Naive thymus-derived CD4-positive, alpha-beta T cell (primary cell): ENCODE data around the gene CELSR2. TPM values are rescaled to one million over a fixed set of nuclear protein-coding genes. Genes with fewer than 3 reads are reported as not detected.

Experiments
- ATAC-seq: fragments of 150-1000 bp; cut with Tn5 transposase; 2 replicates; pipeline ENCODE4 v1.10.0; 2021; ENCODE audit warnings: mild to moderate bottlenecking, moderate library complexity
- CTCF ChIA-PET: fragments of 350-600 bp; sonication (Branson Sonifier 250); formaldehyde crosslinking; loops from one replicate; lab custom pipeline; 2021; ENCODE audit warnings: antibody characterized with exemption; lab: Charles Lee
- POLR2A ChIA-PET: fragments of 350-600 bp; sonication (Branson Sonifier 250); formaldehyde crosslinking; loops from one replicate; lab custom pipeline; 2021; ENCODE audit warnings: antibody characterized with exemption, inconsistent platforms; lab: Charles Lee
- DNase-seq, 9 donors: peaks; one replicate each; pipeline versions ENCODE4 v3.0.0 to v3.0.0-alpha.2; 2020 to 2022; ENCODE audit warnings: mixed read lengths in 1 of 9
- H3K27ac ChIP-seq: one replicate; pipeline ENCODE4 v1.7.0; 2013; ENCODE audit warnings: mild to moderate bottlenecking, low read depth, low read length, moderate library complexity
- H3K27me3 ChIP-seq, 2 donors: one replicate each; pipeline ENCODE4 v1.7.0; 2013; ENCODE audit warnings: low read length in 2 of 2, mild to moderate bottlenecking in 2 of 2, moderate library complexity in 2 of 2; ENCODE audit not compliant: control insufficient read depth in 2 of 2, insufficient read depth in 2 of 2
- H3K36me3 ChIP-seq, 3 experiments: 1 replicate in 2 of 3; 2 replicates in 1 of 3; pipeline ENCODE4 v1.7.0; 2013; ENCODE audit warnings: low read length in 3 of 3, mild to moderate bottlenecking in 3 of 3, moderate library complexity in 1 of 3; ENCODE audit not compliant: insufficient read depth in 3 of 3, control insufficient read depth in 2 of 3
- H3K4me1 ChIP-seq, 2 donors: one replicate each; pipeline ENCODE4 v1.7.0; 2013; ENCODE audit warnings: low read length in 2 of 2, mild to moderate bottlenecking in 2 of 2, moderate library complexity in 1 of 2; ENCODE audit not compliant: control insufficient read depth in 2 of 2, insufficient read depth in 2 of 2
- H3K4me3 ChIP-seq: 2 replicates; pipeline ENCODE4 v1.7.0; 2013; ENCODE audit warnings: mild to moderate bottlenecking, low read length
- H3K9me3 ChIP-seq, 3 experiments: 1 replicate in 2 of 3; 2 replicates in 1 of 3; pipeline ENCODE4 v1.7.0; 2013; ENCODE audit warnings: low read length in 3 of 3; ENCODE audit not compliant: control insufficient read depth in 2 of 3
- H3K27ac Mint-ChIP-seq, 9 donors: one replicate each; pipeline ENCODE4 v1.8.0; 2020 to 2022; ENCODE audit warnings: mixed read lengths in 9 of 9, mild to moderate bottlenecking in 8 of 9, moderate library complexity in 5 of 9, inconsistent platforms in 2 of 9
- H3K27me3 Mint-ChIP-seq, 5 donors: one replicate each; pipeline ENCODE4 v1.8.0; 2021 to 2022; ENCODE audit warnings: mixed read lengths in 5 of 5, mild to moderate bottlenecking in 1 of 5
- H3K36me3 Mint-ChIP-seq, 5 donors: one replicate each; pipeline ENCODE4 v1.8.0; 2020 to 2022; ENCODE audit warnings: mixed read lengths in 5 of 5, mild to moderate bottlenecking in 3 of 5, inconsistent platforms in 1 of 5
- H3K4me1 Mint-ChIP-seq, 7 donors: one replicate each; pipeline ENCODE4 v1.8.0; 2020 to 2022; ENCODE audit warnings: mixed read lengths in 7 of 7, mild to moderate bottlenecking in 3 of 7, inconsistent platforms in 1 of 7
- H3K4me3 Mint-ChIP-seq, 10 donors: one replicate each; pipeline ENCODE4 v1.8.0; 2020 to 2022; ENCODE audit warnings: mild to moderate bottlenecking in 10 of 10, mixed read lengths in 10 of 10, moderate library complexity in 6 of 10, inconsistent platforms in 2 of 10
- H3K9me3 Mint-ChIP-seq, 11 donors: one replicate each; pipeline ENCODE4 v1.8.0; 2020 to 2022; ENCODE audit warnings: mixed read lengths in 11 of 11, mild to moderate bottlenecking in 4 of 11, inconsistent platforms in 1 of 11, moderate library complexity in 1 of 11
- intact Hi-C, 2 donors: fragments of 100-400 bp; cut with micrococcal nuclease; formaldehyde crosslinking; loops; one replicate each; pipeline ENCODE4 v1.15.1; 2023
- polyA plus RNA-seq, 2 donors: library from polyadenylated mRNA; unstranded; fragments of 300-500 nt; fragmentation: Illumina TruSeq; gene quantifications; one replicate each; pipeline ENCODE4 v1.2.3, GENCODE V29; 2021
- total RNA-seq, 6 experiments: library from RNA in 5 of 6; stranded (reverse) in 5 of 6; gene quantifications; 1 replicate in 5 of 6; 2 replicates in 1 of 6; pipeline ENCODE4 v1.2.3 and lab custom pipeline; 2021 to 2026

CELSR2 gene
- total and polyA plus RNA-seq, 7 experiments from 2014 or later = 0.17 to 6.4 (median 3.1) TPM

DNA sequence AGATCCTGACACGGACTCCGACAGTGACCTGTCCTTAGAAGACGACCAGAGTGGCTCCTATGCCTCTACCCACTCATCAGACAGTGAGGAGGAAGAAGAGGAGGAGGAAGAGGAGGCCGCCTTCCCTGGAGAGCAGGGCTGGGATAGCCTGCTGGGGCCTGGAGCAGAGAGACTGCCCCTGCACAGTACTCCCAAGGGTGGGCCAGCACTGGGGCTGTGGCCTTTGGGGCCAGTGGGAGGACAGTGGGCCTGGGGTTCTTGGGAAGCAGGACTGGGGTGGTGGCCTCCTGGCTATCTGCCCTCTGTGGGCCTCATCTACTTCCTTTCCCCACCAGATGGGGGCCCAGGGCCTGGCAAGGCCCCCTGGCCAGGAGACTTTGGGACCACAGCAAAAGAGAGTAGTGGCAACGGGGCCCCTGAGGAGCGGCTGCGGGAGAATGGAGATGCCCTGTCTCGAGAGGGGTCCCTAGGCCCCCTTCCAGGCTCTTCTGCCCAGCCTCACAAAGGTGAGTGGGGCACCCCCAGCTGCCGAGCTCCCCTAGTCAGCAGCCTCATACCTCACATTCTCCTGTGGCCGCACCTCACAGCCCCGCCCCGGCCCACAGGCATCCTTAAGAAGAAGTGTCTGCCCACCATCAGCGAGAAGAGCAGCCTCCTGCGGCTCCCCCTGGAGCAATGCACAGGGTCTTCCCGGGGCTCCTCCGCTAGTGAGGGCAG, 23.6 kb downstream of the CELSR2 start:
- H3K4me3 ChIP-seq = no peak overlapping the region
- no peak overlapping the region for H3K27ac ChIP-seq
- CTCF ChIA-PET = interaction anchor here (0.7 kb wide), 1 partner anchor 262 kb away, joined by 3 read pairs; no protein-coding TSS in a partner anchor
- H3K9me3 ChIP-seq = no peaks in the 10 kb centered on the region
- no peak for ATAC-seq
- H3K27me3 Mint-ChIP-seq = no peaks in the 10 kb centered on the region
- no peak overlapping the region for H3K4me3 Mint-ChIP-seq
- no peak for DNase-seq
- H3K36me3 ChIP-seq = no peaks in the 10 kb centered on the region
- H3K4me1 ChIP-seq = no peaks in the 10 kb centered on the region
- intact Hi-C loops = no loop called here
- H3K27ac Mint-ChIP-seq = no peak overlapping the region
- no peaks in the 10 kb centered on the region for H3K27me3 ChIP-seq
- peaks cover 0 to 10% (median 5%) of the 10 kb centered on the region in 7 donors for H3K4me1 Mint-ChIP-seq
- POLR2A ChIA-PET = no interaction called here
- H3K9me3 Mint-ChIP-seq = no peaks in the 10 kb centered on the region
- H3K36me3 Mint-ChIP-seq = peaks cover 0 to 4% (median 0%) of the 10 kb centered on the region in 5 donors

DNA sequence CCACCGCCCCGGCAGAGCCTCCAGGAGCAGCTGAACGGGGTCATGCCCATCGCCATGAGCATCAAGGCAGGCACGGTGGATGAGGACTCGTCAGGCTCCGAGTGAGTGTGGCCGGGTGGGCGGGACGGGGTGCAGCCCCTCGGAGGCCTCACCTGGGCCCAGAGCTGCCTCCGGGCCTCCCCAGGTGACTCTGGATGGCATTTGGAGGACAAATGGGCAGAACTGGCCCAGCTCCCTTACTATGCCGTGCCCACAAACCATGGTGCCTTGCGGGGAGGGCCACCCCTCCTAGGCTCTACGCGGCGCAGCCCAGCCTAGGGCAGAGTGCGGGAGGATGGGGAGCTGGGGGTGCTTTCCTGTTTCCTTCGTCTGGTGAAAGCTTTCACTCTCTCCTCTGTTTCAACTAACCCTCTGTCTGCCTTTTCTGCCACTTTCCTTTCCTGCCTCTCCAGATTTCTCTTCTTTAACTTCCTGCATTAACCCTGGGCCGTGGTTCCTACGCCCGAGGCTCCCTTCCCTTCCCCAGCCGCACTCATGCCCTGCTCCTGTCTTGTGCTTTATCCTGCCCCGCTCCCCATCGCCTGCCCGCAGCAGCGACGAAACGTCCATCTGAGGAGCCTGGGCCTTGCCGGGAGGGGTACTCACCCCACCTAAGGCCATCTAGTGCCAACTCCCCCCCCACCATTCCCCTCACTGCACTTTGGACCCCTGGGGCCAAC, 24.4 kb downstream of the CELSR2 start:
- Histone ChIP-seq H3K27me3 (no peaks in the 10 kb centered on the region), H3K4me1 (no peaks in the 10 kb centered on the region), H3K36me3 (no peaks in the 10 kb centered on the region), H3K4me3 (no peak overlapping the region), H3K9me3 (no peaks in the 10 kb centered on the region), H3K27ac (no peak overlapping the region)
- POLR2A ChIA-PET = no interaction called here
- DNase-seq = no peak
- CTCF ChIA-PET = interaction anchor here (0.7 kb wide), 1 partner anchor 261 kb away, joined by 3 read pairs; no protein-coding TSS in a partner anchor
- peaks cover 0 to 4% (median 0%) of the 10 kb centered on the region in 5 donors for H3K36me3 Mint-ChIP-seq
- H3K9me3 Mint-ChIP-seq = no peaks in the 10 kb centered on the region
- peak overlapping the region in 1 of 9 donors; percentile 15 for H3K27ac Mint-ChIP-seq
- peaks cover 0 to 10% (median 5%) of the 10 kb centered on the region in 7 donors for H3K4me1 Mint-ChIP-seq
- ATAC-seq = no peak
- H3K27me3 Mint-ChIP-seq = no peaks in the 10 kb centered on the region
- H3K4me3 Mint-ChIP-seq = peak overlapping the region in 2 of 10 donors; percentile 21 to 30
- intact Hi-C loops = no loop called here

GRCh38 chr1:109274533-109275476, 25.5 kb downstream of the CELSR2 start:
- H3K27me3 Mint-ChIP-seq = no peaks in the 10 kb centered on the region
- peak overlapping the region in 1 of 9 donors; percentile 65 for H3K27ac Mint-ChIP-seq
- no peak overlapping the region for H3K27ac ChIP-seq
- POLR2A ChIA-PET = no interaction called here
- no peak overlapping the region for H3K4me3 Mint-ChIP-seq
- intact Hi-C loops = no loop called here
- no peak overlapping the region for H3K4me3 ChIP-seq
- ATAC-seq (no peak), DNase-seq (no peak)
- H3K36me3 ChIP-seq = no peaks in the 10 kb centered on the region
- peaks cover 0 to 10% (median 5%) of the 10 kb centered on the region in 7 donors for H3K4me1 Mint-ChIP-seq
- peaks cover 0 to 4% (median 0%) of the 10 kb centered on the region in 5 donors for H3K36me3 Mint-ChIP-seq
- H3K4me1 ChIP-seq = no peaks in the 10 kb centered on the region
- no peaks in the 10 kb centered on the region for H3K9me3 ChIP-seq
- no peaks in the 10 kb centered on the region for H3K27me3 ChIP-seq
- CTCF ChIA-PET = no interaction called here
- no peaks in the 10 kb centered on the region for H3K9me3 Mint-ChIP-seq

DNA sequence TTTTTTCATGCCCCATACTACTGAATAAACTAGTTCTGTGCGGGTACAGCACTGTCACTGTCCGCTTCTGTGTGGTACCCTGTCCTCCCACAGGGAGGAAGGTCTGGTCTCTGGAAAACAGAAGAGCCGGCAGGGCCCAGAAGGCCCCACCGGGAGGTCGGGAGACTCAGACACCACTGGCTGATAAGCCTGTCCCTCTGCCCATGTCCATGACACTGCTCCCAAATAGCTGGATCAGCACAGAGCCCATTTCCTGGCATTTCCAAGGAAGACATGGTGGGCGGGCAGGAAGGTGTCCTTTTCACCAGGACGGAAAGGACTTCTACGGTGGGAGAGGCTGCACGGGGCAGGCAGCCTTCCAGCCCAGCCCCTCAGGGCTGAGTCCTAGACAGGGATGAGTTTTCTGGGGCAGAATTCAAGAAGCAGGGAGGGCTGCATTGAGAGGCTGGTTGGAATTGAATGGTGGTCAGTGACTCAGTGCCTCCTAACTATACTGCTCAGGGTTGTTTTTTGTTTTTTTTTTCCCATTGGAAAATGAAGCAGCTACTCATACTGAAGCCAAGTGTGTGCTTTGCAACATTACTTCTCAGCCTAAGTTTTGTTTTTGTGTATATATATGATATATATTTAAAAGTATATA, 26.5 kb downstream of the CELSR2 start:
- H3K27ac ChIP-seq = no peak overlapping the region
- H3K27me3 ChIP-seq = no peaks in the 10 kb centered on the region
- no peak overlapping the region for H3K4me3 Mint-ChIP-seq
- ATAC-seq (no peak), DNase-seq (no peak)
- no peaks in the 10 kb centered on the region for H3K4me1 ChIP-seq
- ChIA-PET CTCF (interaction anchor here (0.6 to 3.9 kb wide), 6 partner anchors 10 to 260 kb away, joined by 3 to 33 read pairs (median 4); no protein-coding TSS in a partner anchor), POLR2A (interaction anchor here (1.4 kb wide), 1 partner anchor 122 kb away, joined by 5 read pairs; the partner anchor contains the start of gene SORT1)
- H3K9me3 Mint-ChIP-seq = no peaks in the 10 kb centered on the region
- H3K27ac Mint-ChIP-seq = no peak overlapping the region
- H3K4me1 Mint-ChIP-seq = peaks cover 0 to 10% (median 5%) of the 10 kb centered on the region in 7 donors
- no peak overlapping the region for H3K4me3 ChIP-seq
- intact Hi-C loops = no loop called here
- peaks cover 0 to 4% (median 0%) of the 10 kb centered on the region in 5 donors for H3K36me3 Mint-ChIP-seq
- no peaks in the 10 kb centered on the region for H3K27me3 Mint-ChIP-seq
- no peaks in the 10 kb centered on the region for H3K36me3 ChIP-seq
- H3K9me3 ChIP-seq = no peaks in the 10 kb centered on the region

DNA sequence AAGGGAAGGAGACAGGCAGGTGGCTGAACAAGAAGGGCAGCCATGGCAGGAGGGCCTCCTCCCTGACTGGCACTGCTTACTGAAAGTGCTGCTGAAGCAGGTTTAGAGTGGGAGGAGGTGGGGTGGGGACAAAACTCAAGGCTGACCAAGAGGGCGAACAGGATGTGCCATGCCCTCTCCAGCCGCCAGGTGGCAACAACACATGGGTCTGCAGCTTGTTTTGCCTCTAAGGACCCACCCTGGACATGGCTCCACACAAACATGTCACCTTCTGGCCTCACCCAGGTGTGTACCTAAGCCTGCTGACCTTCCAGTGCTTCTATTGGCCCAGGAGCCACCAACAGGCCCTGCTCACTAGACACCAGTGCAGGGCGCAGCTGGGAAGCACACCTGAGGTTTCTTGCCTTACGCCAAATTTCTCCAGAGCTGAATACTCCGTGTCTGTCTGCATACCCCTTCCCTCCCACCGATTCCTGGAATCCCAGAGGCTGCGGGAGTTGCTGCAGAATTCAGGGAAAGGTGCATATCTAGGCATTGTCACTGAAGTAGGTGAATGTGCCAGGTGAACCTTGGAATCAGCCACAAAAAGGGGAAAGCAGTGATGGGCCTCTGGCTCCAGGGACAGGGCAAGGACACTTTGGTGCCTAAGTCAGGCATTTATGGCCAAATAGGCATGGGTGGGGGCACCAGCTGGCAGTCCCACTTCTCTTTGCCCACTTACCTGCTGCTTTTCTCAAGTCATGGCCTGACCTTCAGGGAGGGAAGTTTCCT, 28.3 kb downstream of the CELSR2 start:
- ATAC-seq = peak; percentile 77
- Mint-ChIP-seq H3K27ac (peak overlapping the region in 1 of 9 donors; percentile 44), H3K36me3 (peaks cover 0 to 8% (median 0%) of the 10 kb centered on the region in 5 donors), H3K27me3 (no peaks in the 10 kb centered on the region), H3K4me3 (no peak overlapping the region), H3K4me1 (peaks cover 0 to 26% (median 10%) of the 10 kb centered on the region in 7 donors), H3K9me3 (no peaks in the 10 kb centered on the region)
- ChIA-PET POLR2A (interaction anchor here (1.4 kb wide), 1 partner anchor 254 kb away, joined by 4 read pairs; no protein-coding TSS in a partner anchor), CTCF (interaction anchor here (0.6 to 5.5 kb wide), 6 partner anchors 120 to 255 kb away, joined by 3 to 62 read pairs (median 10); partner anchors contain the start of genes AMIGO1 and SORT1)
- peak in 7 of 9 donors; percentile 20 to 72 (median 35) for DNase-seq
- H3K9me3 ChIP-seq = no peaks in the 10 kb centered on the region
- H3K27me3 ChIP-seq = no peaks in the 10 kb centered on the region
- no peaks in the 10 kb centered on the region for H3K36me3 ChIP-seq
- H3K4me1 ChIP-seq = peaks cover 3% of the 10 kb centered on the region in 2 donors
- H3K4me3 ChIP-seq = no peak overlapping the region
- intact Hi-C loops = loop anchor here (1.0 kb wide), 2 partner anchors 122 to 255 kb away; no protein-coding TSS in a partner anchor
- H3K27ac ChIP-seq = no peak overlapping the region
